Lung (tissue), 13 donors: ENCODE results near the gene NSMCE4A. TPM values are rescaled to one million over a fixed set of nuclear protein-coding genes. Genes with fewer than 3 reads are reported as not detected.

ENCODE experiments used
- ATAC-seq: fragments of 200-7000 bp; cut with Tn5 transposase; one replicate; pipeline ENCODE4 v1.9.1; 2020; ENCODE audit warnings: moderate number of reproducible peaks; ENCODE audit not compliant: insufficient read depth, low FRiP score
- DNase-seq, 3 donors: peaks; one replicate each; pipeline ENCODE4 v3.0.0-alpha.2; 2013 to 2017
- H3K27ac ChIP-seq, 2 donors: one replicate each; pipeline ENCODE4 v1.5.1; 2013; ENCODE audit warnings: mild to moderate bottlenecking in 2 of 2, moderate library complexity in 2 of 2, control low read depth in 1 of 2, inconsistent platforms in 1 of 2, low read depth in 1 of 2, low read length in 1 of 2
- H3K27me3 ChIP-seq, 3 donors: one replicate each; pipeline ENCODE4 v1.5.1; 2013; ENCODE audit warnings: low read length in 2 of 3; ENCODE audit not compliant: control insufficient read depth in 3 of 3, insufficient read depth in 3 of 3
- H3K36me3 ChIP-seq, 4 donors: one replicate each; pipeline ENCODE4 v1.5.1; 2013; ENCODE audit warnings: low read length in 4 of 4, mild to moderate bottlenecking in 1 of 4, moderate library complexity in 1 of 4; ENCODE audit not compliant: control insufficient read depth in 4 of 4, insufficient read depth in 4 of 4
- H3K4me1 ChIP-seq, 5 donors: one replicate each; pipeline ENCODE4 v1.5.1; 2013; ENCODE audit warnings: low read length in 5 of 5, mild to moderate bottlenecking in 2 of 5, moderate library complexity in 1 of 5; ENCODE audit not compliant: control insufficient read depth in 5 of 5, insufficient read depth in 5 of 5
- H3K4me3 ChIP-seq: one replicate; pipeline ENCODE4 v1.5.1; 2013; ENCODE audit warnings: mild to moderate bottlenecking, control low read depth, moderate library complexity
- H3K9ac ChIP-seq, 2 donors: one replicate each; pipeline ENCODE4 v1.5.1; 2013; ENCODE audit warnings: low read length in 2 of 2, control low read depth in 1 of 2; ENCODE audit not compliant: insufficient read depth in 1 of 2
- H3K9me3 ChIP-seq, 4 donors: one replicate each; pipeline ENCODE4 v1.5.1; 2013; ENCODE audit warnings: low read length in 3 of 4, mild to moderate bottlenecking in 1 of 4, moderate library complexity in 1 of 4; ENCODE audit not compliant: control insufficient read depth in 4 of 4, insufficient read depth in 3 of 4
- WGBS, 2 donors: extraction: QIAGEN DNeasy Blood & Tissue Kit; methylation state at CpG; one replicate each; pipeline ENCODE4 v1.1.7; 2013; 5-methylcytosine and 5-hydroxymethylcytosine counted together
- polyA plus RNA-seq, 2 donors: library from polyadenylated mRNA; stranded (reverse); fragments of 200-250 nt; gene quantifications; one replicate each; pipeline ENCODE4 v1.2.1, GENCODE V29; 2013
- small RNA-seq: library from RNA; depleted of rRNA; stranded (forward); fragments of <200 nt; gene quantifications from one replicate; pipeline ENCODE3, GENCODE V24; 2014; ENCODE audit warnings: low replicate concordance
- total RNA-seq, 2 donors: library from RNA; depleted of rRNA in 1 of 2; stranded (reverse); fragments of >200 nt in 1 of 2; gene quantifications; one replicate each; pipeline ENCODE4 v1.2.1, GENCODE V29; 2014 to 2021
- TF ChIP-seq, protein P1 (sequence below): IDR thresholded peaks from 2 replicates; pipeline ENCODE4 v1.5.1; 2012; ENCODE audit warnings: mild to moderate bottlenecking; ENCODE audit errors: control extremely low read depth, extremely low read depth
- donor health status: control.
- donor health status: control.
- donor health status: Bipolar disorder and iron deficiency.
- donor health status: healthy.
- donor health status: DM: yes; HTN: yes; CAD: no.

Gene NSMCE4A
- total and polyA plus RNA-seq, 4 donors: 28.4 to 88.7 (median 65.5) TPM

DNA sequence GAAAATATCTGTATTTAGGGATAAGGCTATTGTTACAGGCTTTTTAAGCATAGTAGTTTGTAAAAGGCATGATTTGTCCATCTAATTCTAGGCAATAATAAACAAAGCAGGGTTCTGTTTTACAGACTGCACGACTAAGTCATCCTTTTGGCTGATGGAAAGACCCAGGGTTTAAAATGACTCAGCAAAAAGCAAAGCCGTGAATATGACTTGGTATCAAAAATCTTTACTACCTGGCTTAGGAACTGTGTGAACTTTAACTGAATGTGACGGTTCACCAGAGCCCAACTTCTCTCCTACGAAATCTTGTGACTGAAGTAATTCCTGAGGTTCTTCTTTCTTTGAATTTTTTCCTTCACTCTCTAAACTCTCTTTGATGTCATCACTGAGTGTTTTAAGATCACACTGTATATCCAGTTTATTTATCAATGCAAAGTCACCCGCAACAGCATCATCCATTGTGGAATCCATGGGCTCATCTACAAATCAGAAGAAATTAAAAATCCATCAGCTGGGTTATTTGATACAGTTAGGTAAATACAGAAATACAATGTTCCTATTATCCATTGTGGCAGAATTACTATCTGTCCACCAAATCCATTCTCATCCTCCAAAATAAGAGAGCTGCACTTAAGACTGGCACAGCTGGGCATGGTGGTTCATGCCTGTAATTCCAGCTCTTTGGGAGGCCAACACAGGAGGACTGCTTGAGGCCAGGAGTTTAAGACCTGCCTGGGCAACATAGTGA, 64.2 kb downstream of the NSMCE4A start:
- Histone ChIP-seq H3K27ac (no peak overlapping the region), H3K27me3 (no peaks in the 10 kb centered on the region), H3K4me3 (no peak overlapping the region), H3K9me3 (no peaks in the 10 kb centered on the region), H3K9ac (no peak overlapping the region), H3K36me3 (peaks cover 9 to 21% (median 14%) of the 10 kb centered on the region in 4 donors), H3K4me1 (peaks cover 0 to 6% (median 0%) of the 10 kb centered on the region in 5 donors)
- DNase-seq (no peak), ATAC-seq (no peak)
- TF ChIP-seq, protein P1, sequence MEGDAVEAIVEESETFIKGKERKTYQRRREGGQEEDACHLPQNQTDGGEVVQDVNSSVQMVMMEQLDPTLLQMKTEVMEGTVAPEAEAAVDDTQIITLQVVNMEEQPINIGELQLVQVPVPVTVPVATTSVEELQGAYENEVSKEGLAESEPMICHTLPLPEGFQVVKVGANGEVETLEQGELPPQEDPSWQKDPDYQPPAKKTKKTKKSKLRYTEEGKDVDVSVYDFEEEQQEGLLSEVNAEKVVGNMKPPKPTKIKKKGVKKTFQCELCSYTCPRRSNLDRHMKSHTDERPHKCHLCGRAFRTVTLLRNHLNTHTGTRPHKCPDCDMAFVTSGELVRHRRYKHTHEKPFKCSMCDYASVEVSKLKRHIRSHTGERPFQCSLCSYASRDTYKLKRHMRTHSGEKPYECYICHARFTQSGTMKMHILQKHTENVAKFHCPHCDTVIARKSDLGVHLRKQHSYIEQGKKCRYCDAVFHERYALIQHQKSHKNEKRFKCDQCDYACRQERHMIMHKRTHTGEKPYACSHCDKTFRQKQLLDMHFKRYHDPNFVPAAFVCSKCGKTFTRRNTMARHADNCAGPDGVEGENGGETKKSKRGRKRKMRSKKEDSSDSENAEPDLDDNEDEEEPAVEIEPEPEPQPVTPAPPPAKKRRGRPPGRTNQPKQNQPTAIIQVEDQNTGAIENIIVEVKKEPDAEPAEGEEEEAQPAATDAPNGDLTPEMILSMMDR: no peak
- WGBS, 2 donors: 67 to 74% methylated on average over 5 of the region's 5 CpGs

Small RNA genes within 50 kb of the gene (small RNA-seq; reads per million reads assigned to genes)
- not detected for gene RF02219

Other genes with a start within 250 kb of the NSMCE4A start
- 10 to 100 TPM; 18.8 to 47.8 TPM for gene ATE1, start 47.2 kb downstream of the NSMCE4A start, total RNA-seq
- 1 to 10 TPM; 4.2 to 7.6 TPM for gene ATE1, start 47.2 kb downstream of the NSMCE4A start, polyA plus RNA-seq
- 100 to 1,000 TPM in 1 of 2 donors, 10 to 100 TPM in 1; 43.3 to 309 TPM for gene TACC2, start 13.9 kb upstream of the NSMCE4A start, total RNA-seq
- 100 to 1,000 TPM in 1 of 2 donors, 10 to 100 TPM in 1; 91.5 to 163 TPM for gene TACC2, start 13.9 kb upstream of the NSMCE4A start, polyA plus RNA-seq